Osteocyte (in vitro differentiated cells): Measurements from ENCODE around the gene CACNG4. TPM values are rescaled to one million over a fixed set of nuclear protein-coding genes. Genes with fewer than 3 reads are reported as not detected.
"Not testable (repeated sequence)": the region's sequence is repeated elsewhere in the genome, so short reads cannot be mapped to it uniquely, and the experiment has no call there.

Experiments
- DNase-seq: peaks from one replicate; pipeline ENCODE4 v3.0.0; 2021; ENCODE audit warnings: mixed read lengths; ENCODE audit not compliant: unreplicated experiment; ENCODE audit errors: extremely low spot score
- H3K27ac Mint-ChIP-seq: one replicate; pipeline ENCODE4 v1.8.0; 2021; ENCODE audit warnings: mild to moderate bottlenecking, mixed read lengths; ENCODE audit not compliant: unreplicated experiment
- H3K27me3 Mint-ChIP-seq: one replicate; pipeline ENCODE4 v1.8.0; 2021; ENCODE audit warnings: mixed read lengths; ENCODE audit not compliant: unreplicated experiment
- H3K36me3 Mint-ChIP-seq: one replicate; pipeline ENCODE4 v1.8.0; 2021; ENCODE audit warnings: mixed read lengths; ENCODE audit not compliant: unreplicated experiment
- H3K4me1 Mint-ChIP-seq: one replicate; pipeline ENCODE4 v1.8.0; 2021; ENCODE audit warnings: mixed read lengths; ENCODE audit not compliant: unreplicated experiment
- H3K4me3 Mint-ChIP-seq: one replicate; pipeline ENCODE4 v1.8.0; 2021; ENCODE audit warnings: mild to moderate bottlenecking, moderate library complexity, mixed read lengths; ENCODE audit not compliant: unreplicated experiment
- H3K9me3 Mint-ChIP-seq: one replicate; pipeline ENCODE4 v1.8.0; 2021; ENCODE audit warnings: mixed read lengths; ENCODE audit not compliant: unreplicated experiment
- CTCF ChIP-seq: fragments of 200-600 bp; sonication (generic); IDR thresholded peaks from 2 replicates; pipeline ENCODE4 v1.5.0; 2021; ENCODE audit warnings: antibody characterized with exemption, mild to moderate bottlenecking, moderate library complexity
- total RNA-seq: library from RNA; stranded (reverse); gene quantifications from 2 replicates; pipeline ENCODE4 v1.2.1, GENCODE V29; 2021

CACNG4 gene
- total RNA-seq, 1 donor from 2014 or later, result 5.6 TPM

GRCh38 chr17:67032985-67033384 is 68.5 kb downstream of the CACNG4 start:
- Mint-ChIP-seq H3K36me3 (no peaks in the 10 kb centered on the region), H3K4me3 (no peak overlapping the region), H3K27me3 (no peaks in the 10 kb centered on the region), H3K4me1 (no peaks in the 10 kb centered on the region), H3K9me3 (no peaks in the 10 kb centered on the region), H3K27ac (no peak overlapping the region)
- no peak for DNase-seq
- TF ChIP-seq CTCF, result no peak

DNA sequence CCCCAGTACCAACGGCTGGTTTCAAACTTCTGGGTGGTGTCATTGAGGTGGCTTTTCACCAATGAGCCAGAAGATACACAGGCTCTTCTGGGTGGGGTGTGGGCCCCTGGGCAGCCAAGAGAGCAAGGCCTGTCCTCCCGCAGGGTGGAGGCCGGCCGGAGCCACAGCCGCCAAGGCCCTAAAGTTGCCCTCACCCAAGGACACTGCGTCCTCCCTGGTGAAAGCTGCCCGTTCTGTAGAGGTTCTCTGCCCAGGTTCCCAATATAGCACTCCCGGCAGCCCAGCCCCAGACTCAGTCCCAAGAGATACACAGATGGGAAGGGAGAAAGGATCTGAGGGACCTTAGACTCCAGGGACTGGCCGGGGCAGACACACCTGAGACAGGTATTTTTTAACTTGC is 69.1 kb downstream of the CACNG4 start:
- H3K9me3 Mint-ChIP-seq, result no peaks in the 10 kb centered on the region
- DNase-seq, result no peak

DNA sequence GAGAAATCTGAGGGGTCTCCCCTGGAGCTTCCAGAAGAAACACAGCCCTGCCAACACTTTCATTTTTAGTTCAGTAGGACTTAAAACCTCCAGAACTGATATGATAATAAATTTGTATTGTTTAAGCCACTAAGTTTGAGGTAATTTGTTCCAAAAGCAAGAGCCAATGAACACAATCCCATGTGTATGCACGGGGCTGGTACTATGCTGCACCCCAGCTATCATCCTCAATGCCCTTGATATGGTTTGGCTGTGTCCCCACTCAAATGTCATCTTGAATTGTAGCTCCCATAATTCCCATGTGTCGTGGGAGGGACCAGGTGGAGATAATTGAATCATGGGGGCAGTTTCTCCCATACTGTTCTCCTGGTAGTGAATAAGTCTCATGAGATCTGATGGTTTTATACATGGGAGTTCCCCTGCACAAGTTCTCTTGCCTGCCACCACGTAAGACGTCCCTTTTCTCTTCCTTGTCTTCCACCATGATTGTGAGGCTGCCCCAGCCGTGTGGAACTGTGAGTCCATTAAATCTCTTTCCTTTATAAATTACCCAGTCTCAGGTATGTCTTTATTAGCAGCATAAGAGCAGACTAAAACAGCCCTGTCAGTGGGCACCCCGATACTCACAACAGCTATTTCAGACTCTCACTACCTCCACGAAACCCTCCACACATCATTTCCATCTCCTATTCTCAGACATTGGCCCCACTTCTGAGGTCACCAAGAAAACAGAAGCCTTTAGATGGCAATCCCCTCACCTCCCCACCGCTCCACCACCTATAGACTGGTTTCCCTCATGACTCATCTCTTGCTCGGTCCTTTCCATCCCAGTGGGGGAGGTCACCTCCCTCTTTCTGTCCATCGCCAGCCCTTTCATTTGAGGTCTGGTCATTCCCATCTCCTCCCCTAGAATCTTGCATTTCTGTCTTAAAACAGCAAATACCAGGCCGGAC is 70.9 kb downstream of the CACNG4 start:
- no peaks in the 10 kb centered on the region for H3K36me3 Mint-ChIP-seq
- TF ChIP-seq CTCF, result no peak
- H3K9me3 Mint-ChIP-seq, result no peaks in the 10 kb centered on the region
- H3K4me3 Mint-ChIP-seq, result no peak overlapping the region
- no peaks in the 10 kb centered on the region for H3K4me1 Mint-ChIP-seq
- no peak overlapping the region for H3K27ac Mint-ChIP-seq
- no peaks in the 10 kb centered on the region for H3K27me3 Mint-ChIP-seq
- no peak for DNase-seq

More for the DNA sequence above, 69.1 kb downstream of the CACNG4 start:
- no peak overlapping the region for H3K27ac Mint-ChIP-seq
- no peak overlapping the region for H3K4me3 Mint-ChIP-seq
- H3K4me1 Mint-ChIP-seq, result no peaks in the 10 kb centered on the region
- TF ChIP-seq CTCF, result no peak
- no peaks in the 10 kb centered on the region for H3K27me3 Mint-ChIP-seq
- no peaks in the 10 kb centered on the region for H3K36me3 Mint-ChIP-seq

DNA sequence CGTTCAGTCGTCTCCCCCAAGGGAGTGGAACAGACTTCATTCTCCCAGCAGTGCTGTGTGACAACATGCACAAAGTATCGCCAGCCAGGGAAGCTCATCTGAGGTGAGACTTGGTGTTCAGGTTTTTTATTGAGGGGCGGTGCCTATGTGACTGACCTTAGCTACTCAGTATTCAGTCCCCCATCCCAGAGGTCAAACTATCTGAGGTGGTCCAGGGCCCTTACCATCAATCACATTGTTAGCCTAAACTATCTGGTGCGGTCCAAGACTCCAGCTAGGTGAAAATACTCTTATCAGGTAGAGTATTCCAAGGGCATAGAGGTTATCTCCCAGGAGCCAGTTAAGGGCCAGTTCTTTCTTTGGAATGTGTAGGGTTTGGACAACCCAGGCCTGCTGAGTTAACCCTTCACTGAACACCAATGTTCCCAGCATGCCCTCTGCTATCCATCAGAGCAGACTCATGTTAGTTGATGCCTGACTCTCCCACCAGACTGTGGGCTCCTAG is 74.4 kb downstream of the CACNG4 start:
- H3K4me3 Mint-ChIP-seq, result no peak overlapping the region
- peaks cover 2% of the 10 kb centered on the region for H3K27me3 Mint-ChIP-seq
- no peak for DNase-seq
- TF ChIP-seq CTCF, result no peak
- no peaks in the 10 kb centered on the region for H3K9me3 Mint-ChIP-seq
- no peaks in the 10 kb centered on the region for H3K4me1 Mint-ChIP-seq
- no peak overlapping the region for H3K27ac Mint-ChIP-seq
- H3K36me3 Mint-ChIP-seq, result no peaks in the 10 kb centered on the region

GRCh38 chr17:67040652-67041051 is 76.1 kb downstream of the CACNG4 start:
- Mint-ChIP-seq H3K27ac (no peak overlapping the region), H3K27me3 (peaks cover 3% of the 10 kb centered on the region), H3K4me1 (no peaks in the 10 kb centered on the region), H3K4me3 (no peak overlapping the region), H3K9me3 (no peaks in the 10 kb centered on the region), H3K36me3 (no peaks in the 10 kb centered on the region)
- TF ChIP-seq CTCF, result no peak
- DNase-seq, result no peak

DNA sequence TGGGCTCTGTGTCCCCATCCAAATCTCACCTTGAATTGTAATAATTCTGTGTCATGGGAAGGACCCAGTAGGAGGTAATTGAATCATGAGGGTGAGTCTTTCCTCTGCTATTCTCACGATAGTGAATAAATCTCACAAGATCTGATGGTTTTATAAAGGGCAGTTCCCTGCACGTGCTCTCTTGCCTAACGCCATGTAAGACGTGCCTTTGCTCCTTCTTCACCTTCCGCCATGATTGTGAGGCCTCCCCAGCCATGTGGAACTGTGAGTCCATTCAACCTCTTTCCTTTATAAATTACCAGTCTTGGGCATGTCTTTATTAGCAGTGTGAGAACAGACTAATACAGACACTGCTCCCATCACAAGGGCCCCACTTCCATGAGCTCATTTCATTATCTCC is 76.6 kb downstream of the CACNG4 start:
- not testable (repeated sequence) for DNase-seq, H3K36me3 Mint-ChIP-seq, H3K27me3 Mint-ChIP-seq, H3K27ac Mint-ChIP-seq, H3K9me3 Mint-ChIP-seq, H3K4me3 Mint-ChIP-seq, H3K4me1 Mint-ChIP-seq
